NAMALWA (cell line): ENCODE measurements around the gene ZNF670.
"Not testable (repeated sequence)": the region's sequence is repeated elsewhere in the genome, so short reads cannot be mapped to it uniquely, and the experiment has no call there.

Experiments
- DNase-seq: peaks from one replicate; pipeline ENCODE4 v3.0.0-alpha.2; 2015; ENCODE audit warnings: low spot score

ZNF670 gene

GRCh38 chr1:247078258-247079140 is at the start of gene ZNF670:
Gene ZNF670 (minus strand): TSS chr1:247078811. CDS start chr1:247078596, 215 bp downstream.
- peak; percentile 97 for DNase-seq

GRCh38 chr1:247127519-247128282 is 49.1 kb upstream of the ZNF670 start:
- DNase-seq = not testable (repeated sequence)

- DNase-seq = not testable (repeated sequence)
These were observed 48.0 kb upstream of the ZNF670 start for GRCh38 chr1:247126601-247127000.

GRCh38 chr1:247126166-247126565 is 47.6 kb upstream of the ZNF670 start:
- not testable (repeated sequence) for DNase-seq

- no peak for DNase-seq
These were observed 42.8 kb upstream of the ZNF670 start for GRCh38 chr1:247121382-247121781.

GRCh38 chr1:247120408-247120668 is 41.7 kb upstream of the ZNF670 start:
- DNase-seq = not testable (repeated sequence)

GRCh38 chr1:247119600-247120407 is 41.2 kb upstream of the ZNF670 start:
- no peak for DNase-seq

- DNase-seq = peak; percentile 85
These were observed 40.4 kb upstream of the ZNF670 start for GRCh38 chr1:247118946-247119446.

GRCh38 chr1:247115545-247115944 is 36.9 kb upstream of the ZNF670 start:
- no peak for DNase-seq

- no peak for DNase-seq
These were observed 36.5 kb upstream of the ZNF670 start for GRCh38 chr1:247115141-247115510.

- DNase-seq = no peak
These were observed 35.9 kb upstream of the ZNF670 start for GRCh38 chr1:247114351-247115140.

GRCh38 chr1:247113733-247114271 is 35.2 kb upstream of the ZNF670 start:
- no peak for DNase-seq

- no peak for DNase-seq
These were observed 34.5 kb upstream of the ZNF670 start for GRCh38 chr1:247113094-247113497.

- no peak for DNase-seq
These were observed 33.8 kb upstream of the ZNF670 start for GRCh38 chr1:247112479-247112781.

GRCh38 chr1:247111700-247112478 is 33.3 kb upstream of the ZNF670 start:
- DNase-seq = no peak

GRCh38 chr1:247111259-247111699 is 32.7 kb upstream of the ZNF670 start:
- DNase-seq = no peak

GRCh38 chr1:247110627-247111258 is 32.1 kb upstream of the ZNF670 start:
- DNase-seq = no peak

- DNase-seq = no peak
These were observed 29.1 kb upstream of the ZNF670 start for GRCh38 chr1:247107694-247108093.

- DNase-seq = no peak
These were observed 27.4 kb upstream of the ZNF670 start for GRCh38 chr1:247105966-247106365.

- DNase-seq = no peak
These were observed 26.4 kb upstream of the ZNF670 start for GRCh38 chr1:247104965-247105364.
